ENCODE measurements around the gene RUFY1.

Gene RUFY1

DNA sequence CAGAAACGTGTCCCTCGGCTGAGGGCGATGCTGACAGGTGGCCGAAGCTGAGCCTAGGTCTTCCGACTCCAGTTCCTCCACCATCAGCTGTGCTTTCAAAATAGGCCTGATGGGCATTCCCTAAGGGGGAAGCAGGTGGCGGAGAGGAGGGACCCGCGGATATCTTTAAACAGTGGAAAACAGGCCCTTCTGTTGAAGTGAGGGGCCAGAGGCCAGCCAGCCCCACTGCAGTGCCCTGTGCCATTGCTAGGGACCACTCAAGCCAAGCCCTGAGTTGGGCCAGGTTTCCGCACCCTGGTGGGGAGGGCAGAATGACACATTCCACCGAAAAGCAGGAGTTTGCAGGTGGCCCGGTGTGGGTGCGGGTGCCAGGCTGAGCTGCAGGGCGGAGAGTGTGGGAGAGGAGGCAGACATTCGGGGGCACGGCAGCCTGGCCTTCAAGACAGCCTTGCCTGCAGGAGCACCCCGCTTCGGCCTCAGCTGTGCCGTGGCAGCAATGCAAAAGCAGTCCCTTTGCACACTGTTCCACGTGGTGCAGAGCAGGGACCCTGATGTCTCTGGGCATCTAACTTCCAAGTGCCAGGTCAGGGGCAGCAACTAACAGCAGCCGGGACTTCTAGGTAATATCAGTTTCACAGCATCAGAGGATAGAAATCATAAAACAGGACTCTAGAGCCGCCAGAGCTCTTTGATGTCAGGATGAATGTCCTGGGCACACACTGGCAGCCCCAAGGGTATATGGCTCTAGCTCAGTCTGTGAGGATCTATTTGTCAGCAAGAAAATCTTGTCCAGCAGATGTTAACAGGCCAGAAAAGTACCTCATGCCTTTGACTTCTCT, 55.9 kb downstream of the RUFY1 start:
- DNase-seq: no peak

DNA sequence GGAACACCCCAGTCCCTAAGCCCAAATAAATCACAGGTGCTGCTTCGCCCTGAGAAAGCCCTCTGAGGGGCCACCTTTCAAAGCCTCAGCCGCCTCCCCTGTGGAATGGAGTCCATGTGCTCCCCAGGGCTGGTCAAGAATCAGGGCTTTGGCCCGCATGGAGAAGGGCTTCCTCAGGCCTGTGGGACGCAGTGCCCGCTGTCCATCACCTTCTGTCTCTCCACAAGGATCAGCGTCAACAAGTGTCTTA, 56.5 kb downstream of the RUFY1 start:
- no peak for DNase-seq

DNA sequence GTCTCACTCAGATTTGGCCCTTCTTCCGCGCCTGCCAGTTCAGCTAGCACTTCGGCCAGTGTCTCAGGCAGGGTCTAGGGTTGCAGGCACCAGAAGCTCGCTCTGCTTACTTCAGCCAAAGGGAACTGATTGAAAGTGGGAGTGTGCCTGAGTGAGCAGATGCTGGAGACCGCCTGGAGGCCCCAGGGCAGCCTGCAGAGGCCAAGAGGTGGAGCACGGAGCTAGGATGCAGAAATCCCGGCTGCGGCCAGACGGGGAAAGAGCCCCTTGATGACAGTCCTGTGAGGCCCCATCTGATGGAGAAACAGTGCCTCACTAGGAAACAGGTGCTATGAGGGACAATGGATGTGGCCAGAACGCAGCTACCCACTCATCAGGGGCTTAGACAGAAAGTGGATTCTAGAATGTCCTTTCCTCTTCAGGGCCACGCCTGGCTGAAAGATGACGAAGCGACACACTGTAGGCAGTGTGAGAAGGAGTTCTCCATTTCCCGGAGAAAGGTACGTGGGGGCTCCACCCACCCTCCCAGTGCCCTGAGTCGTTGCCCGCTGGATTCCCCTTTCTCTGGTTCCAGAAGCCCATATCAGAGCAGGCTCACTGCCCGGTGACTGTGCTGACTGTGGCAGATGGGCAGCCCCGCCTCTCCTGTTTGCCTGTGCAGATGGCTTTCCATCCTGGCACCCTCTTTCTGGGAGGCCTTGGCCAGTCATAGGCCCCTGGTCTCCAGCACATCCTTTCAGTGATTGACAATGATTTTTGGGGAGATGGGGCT, 57.0 kb downstream of the RUFY1 start:
- DNase-seq: no peak

DNA sequence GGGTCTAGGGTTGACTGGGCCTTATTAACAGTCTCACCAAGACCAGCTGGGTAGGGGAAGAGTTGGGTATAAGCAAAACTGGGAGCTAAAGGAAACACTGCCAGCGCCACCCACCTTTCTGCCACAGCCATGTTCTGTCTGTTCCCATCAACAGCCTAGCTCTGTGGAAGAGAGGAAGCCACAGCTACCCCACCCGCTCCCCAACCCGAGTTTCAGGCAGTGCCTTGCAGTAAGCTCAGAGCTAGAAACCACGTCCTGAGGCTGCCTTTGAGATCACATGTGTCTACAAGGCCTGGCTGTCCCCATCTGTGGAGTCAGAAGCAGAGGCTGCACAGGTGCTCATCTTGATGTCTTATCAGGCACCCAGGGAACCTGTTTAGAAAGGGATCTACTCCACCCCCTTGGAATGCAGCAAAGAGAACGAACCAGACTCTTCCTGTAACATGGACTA, 57.8 kb downstream of the RUFY1 start:
- DNase-seq: no peak

DNA sequence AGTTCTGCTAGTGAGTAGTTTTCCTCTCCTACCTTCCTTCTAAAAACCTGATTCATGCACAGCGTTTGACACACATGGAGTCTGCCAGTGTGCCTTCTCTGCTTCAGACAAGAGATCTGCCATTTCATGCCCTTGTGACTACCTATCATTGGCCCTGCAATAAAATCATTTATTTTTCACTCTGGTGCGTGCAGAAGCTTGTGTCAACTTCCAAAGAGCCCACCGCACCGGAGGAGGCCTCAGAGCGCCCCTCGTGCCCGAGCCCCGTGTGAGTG, 59.4 kb downstream of the RUFY1 start:
- no peak for DNase-seq

DNA sequence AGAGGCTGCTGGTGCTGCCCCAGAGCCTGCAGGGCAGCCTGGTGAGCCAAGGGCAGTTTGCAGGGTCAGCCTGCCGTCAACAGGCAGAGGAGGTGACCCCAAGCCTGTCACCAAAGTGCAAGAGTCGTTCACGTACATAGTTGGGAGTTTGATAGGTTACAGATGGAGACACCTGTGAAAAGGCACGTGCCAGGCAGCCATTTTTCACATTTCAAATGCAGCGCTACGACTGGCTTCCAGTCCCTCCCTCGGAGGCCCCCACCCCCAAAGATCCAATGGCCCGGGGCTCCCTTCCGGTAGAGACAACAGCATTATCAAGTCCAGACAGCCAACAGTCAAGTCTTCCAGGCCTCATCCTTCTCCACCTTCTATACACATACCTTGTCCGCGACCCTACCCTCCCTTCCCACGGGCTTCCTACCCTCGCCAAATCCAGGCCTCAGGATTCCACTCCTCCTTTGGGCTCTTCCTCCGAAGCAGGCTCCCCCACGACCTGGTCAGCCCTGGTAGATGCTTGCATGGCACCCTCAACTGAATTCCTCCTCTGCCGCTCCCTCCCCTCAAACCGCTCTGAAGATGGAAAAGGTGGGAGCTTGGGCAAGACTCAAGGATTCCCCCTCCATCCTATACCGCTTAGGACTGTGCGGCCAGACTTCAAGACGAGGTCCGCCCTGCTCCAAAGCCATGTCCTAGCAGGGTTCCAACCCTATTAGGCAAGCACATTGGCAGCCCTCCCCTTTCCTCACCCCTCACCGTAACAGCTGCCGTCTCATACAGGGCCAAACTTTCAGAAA, 60.0 kb downstream of the RUFY1 start:
- DNase-seq: no peak

DNA sequence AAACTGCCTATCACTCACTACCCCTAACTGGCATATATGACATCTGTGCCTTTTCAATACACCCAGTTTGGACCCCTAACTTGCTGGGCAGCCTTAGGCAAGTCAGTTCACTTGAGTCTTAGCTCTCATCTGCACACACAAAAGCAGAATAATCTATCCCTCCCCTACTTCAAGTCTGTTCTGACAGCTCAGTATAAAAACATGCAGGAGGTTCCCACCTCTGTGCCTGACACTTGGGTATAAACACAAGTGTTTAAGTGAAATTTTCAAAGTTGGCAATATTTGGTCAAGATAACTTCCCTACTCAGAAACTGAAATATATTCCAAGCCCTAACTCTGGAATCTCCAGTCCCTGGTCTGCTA, 60.5 kb downstream of the RUFY1 start:
- no peak for DNase-seq

DNA sequence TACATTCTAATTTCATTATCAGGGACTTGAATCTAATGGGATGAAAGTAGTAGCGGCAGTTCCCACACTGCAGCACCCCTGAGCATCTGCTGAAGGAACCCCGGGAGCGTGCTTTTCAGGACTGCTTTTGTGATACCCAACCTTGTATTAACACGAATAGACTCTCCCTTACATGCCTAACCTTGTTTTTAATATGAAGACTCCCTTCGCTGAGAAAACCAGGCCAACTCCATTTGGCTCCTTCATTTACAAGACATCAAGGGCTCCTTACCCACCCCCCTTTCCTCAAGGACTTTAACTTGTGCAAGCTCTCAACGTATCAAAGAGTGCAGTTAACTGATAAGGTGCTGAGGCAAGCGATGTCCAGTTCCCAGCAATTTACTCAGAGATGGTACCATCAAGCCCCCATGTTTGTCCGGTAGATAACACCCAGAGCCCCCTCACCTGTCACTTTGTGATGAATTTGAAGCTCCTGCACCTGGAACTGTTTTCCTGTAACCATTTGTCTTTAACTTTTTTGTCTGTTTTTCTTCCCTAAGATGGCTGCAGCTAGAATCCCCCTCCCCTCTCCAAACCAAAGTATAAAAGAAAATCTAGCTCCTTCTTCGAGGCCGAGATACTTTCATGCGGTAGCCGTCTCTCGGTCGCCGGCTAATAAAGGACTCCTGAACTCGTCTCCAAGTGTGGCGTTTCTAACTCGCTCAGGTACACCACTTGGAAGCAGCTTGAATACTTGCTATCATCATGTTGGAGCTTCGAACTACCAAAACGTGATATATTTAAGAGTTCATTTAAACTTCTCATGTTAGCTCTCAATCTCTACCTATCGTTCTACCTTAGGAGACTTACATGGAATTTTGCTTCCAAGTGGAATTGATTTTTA, 62.5 kb downstream of the RUFY1 start:
- no peak for DNase-seq

DNA sequence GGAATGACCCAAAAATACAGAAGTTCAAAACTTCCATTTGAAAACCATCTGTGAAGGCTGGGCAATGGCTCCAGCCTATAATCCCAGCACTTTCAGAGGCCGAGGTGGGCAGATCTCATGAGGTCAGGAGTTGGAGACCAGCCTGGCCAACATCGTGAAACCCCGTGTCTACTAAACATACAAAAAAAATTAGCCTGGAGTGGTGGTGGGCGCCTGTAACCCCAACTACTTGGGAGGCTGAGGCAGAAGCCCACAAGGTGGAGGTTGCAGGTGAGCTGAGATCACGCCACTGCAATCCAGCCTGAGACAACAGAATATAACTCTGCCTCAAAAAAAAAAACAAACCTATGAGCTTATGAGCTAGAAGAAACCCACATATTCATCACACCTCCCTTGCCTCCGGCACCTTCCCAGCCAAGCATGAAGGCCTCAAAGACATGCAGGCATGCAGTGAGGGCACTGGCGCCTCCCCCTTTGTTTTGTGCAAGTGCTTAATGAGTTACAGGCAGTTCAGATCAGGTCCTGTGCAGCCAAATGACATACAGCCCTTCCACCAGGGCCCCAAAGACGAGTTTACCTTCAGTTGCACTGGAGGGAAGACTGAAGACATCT, 63.2 kb downstream of the RUFY1 start:
- DNase-seq: no peak

DNA sequence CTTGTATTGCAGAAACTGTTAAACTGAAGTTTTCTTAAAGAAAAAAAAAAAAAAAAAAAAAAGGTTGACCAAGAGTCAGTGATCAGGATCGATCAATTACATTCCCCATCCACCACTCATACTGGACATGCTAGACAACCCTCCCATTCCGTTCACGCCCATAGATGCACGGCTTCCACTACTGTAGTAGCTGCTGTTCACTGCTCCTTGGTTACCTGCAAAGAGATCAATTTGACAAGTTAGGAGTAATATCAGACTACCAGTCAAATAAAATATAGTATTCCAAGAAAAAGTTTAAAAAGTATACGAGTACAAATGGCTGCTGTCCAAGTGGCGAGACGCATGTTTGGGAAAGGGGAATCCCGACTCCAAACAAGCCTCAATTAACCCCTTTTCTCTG, 64.4 kb downstream of the RUFY1 start:
- no peak for DNase-seq

DNA sequence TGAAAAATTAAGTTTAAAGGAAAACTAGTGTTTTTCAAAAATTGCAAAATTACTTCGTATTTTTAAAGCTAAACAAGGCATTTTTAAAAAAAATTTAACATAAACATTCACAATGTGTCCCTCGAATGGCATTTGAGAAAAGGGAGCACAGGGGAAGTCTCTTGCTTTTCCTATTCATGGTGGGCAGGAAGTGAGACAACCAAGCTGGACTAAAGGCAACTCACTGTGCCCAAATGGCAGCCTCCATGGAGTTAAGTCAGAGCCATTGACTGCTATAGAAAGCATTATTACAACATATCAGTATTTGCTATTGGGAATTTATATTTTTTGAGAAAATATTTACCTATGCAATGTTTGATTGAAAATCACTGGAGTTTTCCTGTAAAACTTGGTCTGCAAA, 64.8 kb downstream of the RUFY1 start:
- DNase-seq: no peak

DNA sequence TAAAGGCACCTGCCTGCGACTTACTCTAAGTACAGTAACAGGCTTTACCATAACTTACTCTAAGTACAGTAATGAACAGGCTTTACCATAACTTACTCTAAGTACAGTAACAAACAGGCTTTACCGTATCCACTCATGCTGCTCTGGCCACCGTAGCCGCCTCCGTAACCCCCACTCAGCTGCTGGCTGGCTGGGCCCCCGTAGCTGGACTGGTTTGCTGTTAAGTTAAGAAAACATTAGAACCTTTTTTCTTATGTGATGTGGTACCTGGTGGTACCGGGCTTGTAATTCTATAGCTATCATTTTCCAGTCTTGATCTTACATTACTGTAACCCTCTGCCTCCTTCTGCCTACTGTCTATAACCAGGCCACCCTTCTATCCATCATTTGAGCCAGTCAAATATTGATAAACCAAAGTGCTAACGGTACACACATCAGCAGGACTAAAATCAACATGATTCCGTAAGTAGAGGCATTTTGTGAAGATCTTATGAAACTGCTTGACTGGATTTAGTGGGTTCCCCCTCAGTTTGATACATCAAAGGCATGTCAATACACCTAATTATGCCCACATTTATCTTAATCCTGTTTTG, 65.7 kb downstream of the RUFY1 start:
- no peak for DNase-seq

DNA sequence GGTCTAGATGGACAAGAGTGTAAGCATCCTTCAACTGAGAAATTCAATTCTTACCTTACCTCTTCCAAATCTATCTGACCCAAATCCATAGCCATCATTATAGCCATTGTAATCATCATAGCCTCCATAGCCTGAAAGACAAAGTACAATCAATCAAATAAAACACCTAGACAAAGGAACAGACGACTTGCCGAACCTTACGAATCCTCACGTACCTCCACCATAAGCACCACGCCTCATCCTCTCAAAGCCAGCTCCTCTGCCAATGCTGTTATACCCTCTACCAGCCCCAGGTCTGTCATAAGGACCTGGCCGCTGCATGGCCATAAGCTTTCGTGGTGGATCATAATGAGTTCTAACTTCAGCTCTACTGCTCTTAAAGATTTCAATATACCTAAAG, 67.6 kb downstream of the RUFY1 start:
- DNase-seq: no peak

DNA sequence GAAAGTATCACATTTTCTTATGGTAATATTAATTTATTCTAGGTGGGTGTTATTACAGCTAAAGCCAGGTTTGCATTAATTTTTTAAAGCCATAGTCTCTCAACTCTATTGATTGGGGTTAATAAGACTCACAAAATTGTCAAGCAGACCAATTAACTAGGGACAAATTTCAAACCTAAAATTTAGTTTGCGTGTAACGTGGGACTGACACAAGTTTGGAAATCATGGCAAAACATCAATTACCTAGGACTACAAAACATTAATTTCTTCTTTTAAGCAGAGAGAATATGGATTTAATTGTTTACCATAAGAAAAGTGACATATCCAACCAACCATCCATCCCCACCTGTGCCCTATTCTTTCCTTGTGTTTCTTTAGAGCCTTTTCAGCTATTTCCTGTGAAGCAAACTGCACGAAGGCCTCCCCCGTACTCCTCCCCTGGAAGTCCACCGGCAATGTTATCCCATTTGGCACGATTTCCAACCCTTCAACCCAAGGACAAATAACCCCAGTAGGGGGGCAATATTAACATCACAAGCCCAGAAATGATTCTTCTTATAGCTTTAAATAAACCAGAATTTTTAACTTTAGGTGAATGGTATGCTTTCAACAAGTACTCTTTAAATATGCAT, 68.7 kb downstream of the RUFY1 start:
- DNase-seq: no peak

DNA sequence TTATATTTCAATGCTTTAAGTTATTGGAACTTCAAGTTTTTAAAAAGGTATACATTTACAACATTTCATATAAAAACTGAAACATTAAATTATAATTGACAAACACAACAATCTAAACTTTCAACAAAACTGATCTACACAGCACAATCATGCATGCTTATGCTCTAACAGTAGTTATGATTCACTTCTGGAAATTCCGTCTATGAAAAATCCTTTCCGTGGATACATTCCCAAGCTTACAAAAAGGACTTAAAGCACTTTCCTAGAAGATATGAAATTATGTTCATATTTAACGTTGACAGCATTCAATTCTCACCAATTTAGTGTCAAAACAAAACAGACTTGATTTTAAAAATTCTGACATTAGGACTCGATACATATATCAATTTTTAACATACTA, 69.4 kb downstream of the RUFY1 start:
- DNase-seq: no peak

DNA sequence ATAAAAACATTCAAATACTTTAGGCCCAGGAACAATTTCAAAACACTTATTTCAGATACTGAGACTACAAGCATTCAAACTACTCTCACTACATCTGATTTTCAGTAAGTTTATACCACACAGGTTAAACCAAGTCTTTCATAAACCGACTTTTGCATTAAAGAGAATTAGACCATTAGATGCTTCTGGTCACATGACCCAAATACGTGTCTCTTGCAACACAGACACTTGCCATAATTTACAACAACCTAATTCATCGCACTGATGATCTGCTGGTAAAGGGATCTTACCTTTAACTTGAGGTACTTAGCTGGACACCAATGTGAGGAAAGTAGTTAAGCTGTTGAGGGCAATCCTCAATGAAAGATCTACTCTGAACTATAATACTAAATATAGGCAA, 69.9 kb downstream of the RUFY1 start:
- DNase-seq: no peak

DNA sequence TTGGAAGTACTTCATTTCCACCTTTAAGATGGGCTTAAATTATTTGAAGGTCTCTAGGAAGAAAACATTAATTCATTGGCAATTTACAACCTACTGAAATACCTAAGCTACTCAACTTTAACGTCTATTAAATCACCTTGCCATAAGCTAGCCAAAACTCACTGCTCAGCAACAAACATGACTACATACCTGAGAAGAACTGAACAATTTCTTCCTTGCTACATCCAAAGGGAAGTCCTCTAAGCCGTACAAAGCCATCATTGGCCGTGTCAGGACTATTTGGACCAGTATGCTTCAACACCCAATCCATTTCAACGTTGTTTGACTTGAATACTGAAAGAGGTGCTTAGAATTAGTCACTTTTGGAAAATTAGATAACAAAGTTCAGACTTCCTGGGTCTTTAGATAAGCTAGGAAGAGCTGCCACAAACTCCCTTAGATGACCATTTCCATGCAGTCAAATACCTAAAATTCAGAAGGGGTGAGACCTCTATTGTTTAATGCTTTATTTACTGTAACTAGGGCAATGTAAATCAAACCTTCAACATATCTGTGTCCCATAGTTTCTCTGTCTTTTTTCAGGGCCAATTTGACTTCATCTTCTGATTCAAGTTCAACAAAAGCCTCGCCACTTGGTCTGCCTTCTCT, 70.5 kb downstream of the RUFY1 start:
- DNase-seq: no peak

DNA sequence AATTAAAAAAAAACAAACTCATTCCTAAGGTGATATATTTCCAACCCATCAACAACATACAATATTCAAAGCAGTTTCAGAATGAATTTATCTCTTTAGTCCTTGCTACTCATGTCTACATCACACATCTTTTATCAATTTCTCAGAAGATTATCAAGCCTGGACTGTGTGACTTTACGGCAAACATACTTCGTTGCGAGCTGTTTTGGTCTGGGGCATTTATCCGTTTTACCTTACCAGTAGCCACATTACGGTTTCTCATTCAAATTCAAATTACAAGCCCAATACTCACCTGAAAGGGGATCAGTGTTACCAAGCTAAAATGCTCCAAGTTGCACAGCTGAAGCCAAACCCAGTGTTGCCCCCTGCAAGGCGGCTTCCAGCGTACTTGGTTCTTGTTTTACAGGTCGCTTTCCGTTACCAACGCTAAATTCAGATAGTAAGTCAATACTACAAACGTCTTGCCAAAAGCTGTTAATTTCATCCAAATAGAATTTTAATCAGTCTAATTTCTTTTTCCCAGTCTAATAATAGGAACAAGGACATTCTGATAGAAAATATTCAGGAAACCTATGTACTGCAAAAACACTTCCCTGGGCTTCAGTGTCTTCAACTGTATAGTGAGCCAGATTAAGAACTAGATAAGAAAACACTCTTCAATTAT, 71.3 kb downstream of the RUFY1 start:
- no peak for DNase-seq

DNA sequence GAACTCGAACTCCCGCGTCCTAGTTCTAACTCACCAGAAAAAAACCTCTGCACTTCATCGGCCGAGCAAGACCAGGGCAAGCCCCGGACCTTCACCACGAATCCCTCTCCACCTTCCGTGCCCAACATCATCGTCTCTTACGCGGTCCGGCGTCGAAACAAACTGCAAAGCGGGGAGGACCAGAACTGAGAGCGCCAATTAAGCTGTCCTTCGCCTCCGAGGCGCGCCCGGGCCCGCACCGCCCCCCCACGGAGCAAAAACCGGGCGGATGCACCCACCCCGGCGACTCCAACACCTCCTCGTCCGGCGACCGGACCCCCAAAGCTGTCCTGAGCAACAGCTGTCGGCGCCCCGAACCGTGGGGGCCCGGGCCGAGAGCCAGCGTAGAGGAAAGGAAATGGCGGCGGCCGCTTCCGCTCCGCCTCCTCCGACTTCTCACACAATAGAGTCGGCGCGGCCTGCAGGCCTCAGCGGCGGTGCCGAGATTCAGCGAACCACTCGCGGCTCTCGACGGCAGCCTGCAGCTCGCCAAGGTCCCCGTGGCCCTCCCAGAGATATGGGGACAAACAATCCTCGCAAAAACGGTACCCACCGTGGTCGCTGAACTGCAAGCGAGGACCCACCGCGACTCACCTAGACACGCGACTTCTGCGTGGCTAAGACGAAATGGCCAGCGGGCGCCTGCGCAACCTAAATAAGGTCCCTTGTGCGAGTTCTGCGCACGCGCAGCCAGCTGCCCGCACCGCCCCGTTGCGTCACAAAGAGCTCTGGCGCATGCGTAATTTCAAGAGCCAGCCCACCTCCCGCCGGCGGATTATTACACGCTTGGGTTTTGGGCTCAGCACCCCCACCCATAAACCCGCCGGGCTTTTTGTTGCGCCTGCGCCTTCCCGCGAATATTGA, 72.9 kb downstream of the RUFY1 start, which contains the start of gene HNRNPH1:
HNRNPH1 (minus strand) TSS at position 669 of the 903 bp plus-strand sequence; CDS start at position 131, 538 bp downstream.
- peak; percentile 97 for DNase-seq
